Stomach (tissue), 9 donors: Measurements from ENCODE around the gene NFRKB. TPM values are rescaled to one million over a fixed set of nuclear protein-coding genes. Genes with fewer than 3 reads are reported as not detected.

ENCODE experiments used
- DNase-seq, 2 donors: peaks; one replicate each; pipeline versions ENCODE4 v3.0.0 to v3.0.0-alpha.2; 2013 to 2019
- H3K27ac ChIP-seq, 5 donors: fragments of 200-600 bp in 4 of 5; sonication (generic) in 4 of 5; one replicate each; pipeline ENCODE4 v1.5.1; 2013 to 2019; ENCODE audit warnings: mild to moderate bottlenecking in 1 of 5, moderate library complexity in 1 of 5
- H3K27me3 ChIP-seq, 3 donors: fragments of 200-600 bp; sonication (generic); one replicate each; pipeline ENCODE4 v1.5.1; 2017 to 2019; ENCODE audit warnings: mixed run types in 1 of 3
- H3K36me3 ChIP-seq, 4 donors: fragments of 200-600 bp; sonication (generic); 1 replicate in 3 of 4; 2 replicates in 1 of 4; pipeline ENCODE4 v1.5.1; 2016 to 2019
- H3K4me1 ChIP-seq, 4 donors: fragments of 200-600 bp; sonication (generic); one replicate each; pipeline ENCODE4 v1.5.1; 2016 to 2019
- H3K4me3 ChIP-seq, 4 donors: fragments of 200-600 bp; sonication (generic) in 3 of 4; one replicate each; pipeline ENCODE4 v1.5.1; 2016 to 2019; ENCODE audit warnings: mild to moderate bottlenecking in 1 of 4
- H3K9me3 ChIP-seq, 4 donors: fragments of 200-600 bp; sonication (generic); one replicate each; pipeline ENCODE4 v1.5.1; 2016 to 2019
- EP300 ChIP-seq: sonication (generic); formaldehyde crosslinking; IDR thresholded peaks from one replicate; pipeline ENCODE4 v1.6.1; 2017; ENCODE audit warnings: antibody characterized with exemption
- POLR2A ChIP-seq, 4 donors: fragments of 450-650 bp; IDR thresholded peaks; one replicate each; pipeline ENCODE4 v1.6.1; 2016; ENCODE audit warnings: antibody characterized with exemption in 4 of 4, control low read depth in 2 of 4, mild to moderate bottlenecking in 1 of 4, moderate library complexity in 1 of 4
- POLR2AphosphoS5 ChIP-seq, 3 donors: sonication (generic); formaldehyde crosslinking; IDR thresholded peaks; one replicate each; pipeline ENCODE4 v1.6.1; 2016; ENCODE audit warnings: antibody characterized with exemption in 3 of 3
- whole genome bisulfite sequencing, 5 donors: extraction: QIAGEN DNeasy Blood & Tissue Kit in 3 of 5; methylation state at CpG; one replicate each; pipeline versions ENCODE4 v1.1.5 to v1.1.7; 2013 to 2018; 5-methylcytosine and 5-hydroxymethylcytosine counted together
- intact Hi-C: fragments of 100-400 bp; cut with DNase I; formaldehyde crosslinking; loops from one replicate; pipeline ENCODE4 v1.15.1; 2023; ENCODE audit warnings: low total_unique reads
- polyA plus RNA-seq, 3 donors: library from polyadenylated mRNA; stranded (reverse); fragments of 200-250 nt; gene quantifications; one replicate each; pipeline ENCODE4 v1.2.3, GENCODE V29; 2013
- total RNA-seq, 5 donors: library from RNA; depleted of rRNA; stranded (reverse); fragments of >200 nt; gene quantifications; one replicate each; pipeline versions ENCODE4 v1.1.0 to v1.2.3, GENCODE V29; 2014 to 2016
- TF ChIP-seq, protein P1 (sequence below), 7 experiments: fragments of 450-650 bp in 4 of 7; fragments of 200-600 bp in 3 of 7; sonication (generic) in 3 of 7; IDR thresholded peaks; one replicate each; pipeline ENCODE4 v1.5.1; 2016 to 2019; ENCODE audit warnings: antibody characterized with exemption in 7 of 7, control low read depth in 2 of 7, mild to moderate bottlenecking in 1 of 7
- donor health status: healthy with polysubstance abuse.
- donor health status: Bipolar disorder and iron deficiency.
- donor health status: healthy.

The NFRKB gene
- total and polyA plus RNA-seq, 8 donors = 4.4 to 127 (median 14.5) TPM

DNA sequence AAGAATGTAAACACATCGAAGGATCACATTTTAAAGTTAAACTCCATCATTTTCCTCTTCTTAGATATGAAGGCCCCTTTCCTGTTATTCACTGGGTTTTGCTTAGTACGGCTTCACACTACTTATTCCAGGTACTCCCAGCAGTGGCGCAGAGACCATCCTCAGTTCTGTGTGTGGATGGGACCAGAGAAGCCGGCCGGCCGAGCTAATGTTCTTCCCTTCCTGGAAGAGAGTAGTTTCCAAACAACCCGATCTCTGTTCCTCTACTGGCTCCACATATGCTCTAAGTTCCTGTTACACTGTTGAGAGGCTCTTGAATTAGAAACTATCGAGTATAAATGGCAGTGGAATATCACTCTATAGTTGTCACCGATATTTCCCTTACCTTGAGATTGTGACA lies 684 bp upstream of the NFRKB start:
- peak in 1 of 2 donors; percentile 12 for DNase-seq
- peak overlapping the region; percentile 91 to 100 (median 98) for H3K4me3 ChIP-seq
- intact Hi-C loops = no loop called here
- peaks cover 3 to 34% (median 27%) of the 10 kb centered on the region in 4 donors for H3K36me3 ChIP-seq
- no peaks in the 10 kb centered on the region for H3K9me3 ChIP-seq
- H3K27ac ChIP-seq = peak overlapping the region in 4 of 5 donors; percentile 80 to 91 (median 86)
- TF ChIP-seq POLR2AphosphoS5 (IDR thresholded peaks at IDR 0.05) (no peak), EP300 (no peak), POLR2A (IDR thresholded peaks at IDR 0.05) (no peak)
- TF ChIP-seq, protein P1, sequence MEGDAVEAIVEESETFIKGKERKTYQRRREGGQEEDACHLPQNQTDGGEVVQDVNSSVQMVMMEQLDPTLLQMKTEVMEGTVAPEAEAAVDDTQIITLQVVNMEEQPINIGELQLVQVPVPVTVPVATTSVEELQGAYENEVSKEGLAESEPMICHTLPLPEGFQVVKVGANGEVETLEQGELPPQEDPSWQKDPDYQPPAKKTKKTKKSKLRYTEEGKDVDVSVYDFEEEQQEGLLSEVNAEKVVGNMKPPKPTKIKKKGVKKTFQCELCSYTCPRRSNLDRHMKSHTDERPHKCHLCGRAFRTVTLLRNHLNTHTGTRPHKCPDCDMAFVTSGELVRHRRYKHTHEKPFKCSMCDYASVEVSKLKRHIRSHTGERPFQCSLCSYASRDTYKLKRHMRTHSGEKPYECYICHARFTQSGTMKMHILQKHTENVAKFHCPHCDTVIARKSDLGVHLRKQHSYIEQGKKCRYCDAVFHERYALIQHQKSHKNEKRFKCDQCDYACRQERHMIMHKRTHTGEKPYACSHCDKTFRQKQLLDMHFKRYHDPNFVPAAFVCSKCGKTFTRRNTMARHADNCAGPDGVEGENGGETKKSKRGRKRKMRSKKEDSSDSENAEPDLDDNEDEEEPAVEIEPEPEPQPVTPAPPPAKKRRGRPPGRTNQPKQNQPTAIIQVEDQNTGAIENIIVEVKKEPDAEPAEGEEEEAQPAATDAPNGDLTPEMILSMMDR (IDR thresholded peaks at IDR 0.05) = no peak
- no peaks in the 10 kb centered on the region for H3K27me3 ChIP-seq
- WGBS, 5 donors = 49 to 61% (median 58%) methylated on average over 9 of the region's 9 CpGs
- peaks cover 12 to 24% (median 18%) of the 10 kb centered on the region in 4 donors for H3K4me1 ChIP-seq

DNA sequence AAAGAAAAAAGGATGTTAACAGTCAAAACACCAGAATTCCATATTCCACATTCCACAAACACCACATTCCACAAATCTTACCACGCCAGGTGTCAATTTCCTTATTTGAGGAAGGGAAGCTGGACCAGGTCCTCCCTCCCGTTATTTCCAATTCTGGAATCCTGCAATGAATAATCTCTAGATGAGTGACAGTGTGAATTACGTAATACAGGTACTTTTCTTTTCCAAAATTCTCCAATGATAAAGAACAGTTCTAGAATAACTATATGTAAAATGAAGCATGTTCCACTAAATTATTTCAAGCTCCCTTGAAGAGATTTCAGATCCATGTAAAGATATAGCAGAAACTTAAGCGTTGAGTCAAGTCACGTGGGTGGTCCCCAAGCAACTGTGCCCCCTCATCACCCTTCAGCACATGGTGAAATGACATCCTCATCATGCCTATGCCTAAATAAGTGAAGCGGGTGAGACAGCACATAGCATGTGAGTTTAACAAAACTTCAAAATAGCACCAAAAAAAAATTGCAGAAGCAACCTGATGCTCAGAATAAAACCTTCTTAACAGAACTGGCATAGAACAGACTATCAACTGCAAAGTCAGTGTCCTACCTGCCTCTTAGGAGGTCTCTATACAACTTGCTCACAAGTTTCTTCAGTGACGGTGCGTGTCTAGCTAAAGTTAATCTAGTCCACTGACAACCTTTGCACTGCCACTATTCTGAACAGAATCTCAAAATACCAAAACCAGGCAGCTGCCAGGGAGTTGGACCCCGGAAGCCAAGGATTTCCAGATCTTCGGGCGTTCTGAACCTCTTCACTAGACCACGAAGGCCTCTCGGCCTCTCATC lies 876 bp downstream of the NFRKB start:
- Histone ChIP-seq H3K4me3 (peak overlapping the region; percentile 91 to 100 (median 98)), H3K4me1 (peaks cover 12 to 24% (median 18%) of the 10 kb centered on the region in 4 donors), H3K36me3 (peaks cover 3 to 43% (median 38%) of the 10 kb centered on the region in 4 donors), H3K9me3 (no peaks in the 10 kb centered on the region), H3K27ac (peak overlapping the region; percentile 80 to 91 (median 87)), H3K27me3 (no peaks in the 10 kb centered on the region)
- 14 to 23% (median 19%) methylated on average over 13 of the region's 13 CpGs for WGBS, 5 donors
- DNase-seq = no peak
- intact Hi-C loops = no loop called here
- TF ChIP-seq POLR2AphosphoS5 (IDR thresholded peaks at IDR 0.05) (no peak), EP300 (no peak), POLR2A (IDR thresholded peaks at IDR 0.05) (no peak)
- TF ChIP-seq, protein P1 (IDR thresholded peaks at IDR 0.05) = no peak

DNA sequence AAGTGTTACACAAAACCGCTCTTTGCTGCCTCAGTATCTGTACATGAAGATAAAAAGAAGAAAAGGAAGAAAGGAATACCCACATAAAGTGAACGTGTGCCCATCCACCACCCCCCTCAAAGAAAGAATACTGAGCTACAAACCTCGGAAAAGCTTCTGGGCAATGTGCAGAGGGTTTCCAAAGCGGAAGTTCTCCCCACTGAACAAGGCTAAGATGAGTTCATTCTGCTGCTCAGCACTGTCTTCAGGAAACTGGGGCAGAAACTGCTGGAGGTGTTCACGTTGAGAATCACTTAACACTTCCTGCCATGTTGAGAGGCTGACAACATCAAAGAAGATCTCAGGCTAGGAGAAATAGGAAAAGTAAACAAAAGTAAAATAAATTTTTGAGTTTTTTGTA lies 6.9 kb downstream of the NFRKB start:
- TF ChIP-seq EP300 = no peak
- TF ChIP-seq, protein P1 (IDR thresholded peaks at IDR 0.05) = no peak
- no peak for TF ChIP-seq POLR2A (IDR thresholded peaks at IDR 0.05)
- no peak for TF ChIP-seq POLR2AphosphoS5 (IDR thresholded peaks at IDR 0.05)
- H3K4me3 ChIP-seq = no peak overlapping the region
- peaks cover 51 to 96% (median 95%) of the 10 kb centered on the region in 4 donors for H3K36me3 ChIP-seq
- 77 to 85% (median 82%) methylated on average over 5 of the region's 5 CpGs for WGBS, 5 donors
- no peaks in the 10 kb centered on the region for H3K27me3 ChIP-seq
- peaks cover 0 to 2% (median 0%) of the 10 kb centered on the region in 4 donors for H3K4me1 ChIP-seq
- peak in 1 of 2 donors; percentile 30 for DNase-seq
- intact Hi-C loops = no loop called here
- H3K27ac ChIP-seq = no peak overlapping the region
- no peaks in the 10 kb centered on the region for H3K9me3 ChIP-seq

DNA sequence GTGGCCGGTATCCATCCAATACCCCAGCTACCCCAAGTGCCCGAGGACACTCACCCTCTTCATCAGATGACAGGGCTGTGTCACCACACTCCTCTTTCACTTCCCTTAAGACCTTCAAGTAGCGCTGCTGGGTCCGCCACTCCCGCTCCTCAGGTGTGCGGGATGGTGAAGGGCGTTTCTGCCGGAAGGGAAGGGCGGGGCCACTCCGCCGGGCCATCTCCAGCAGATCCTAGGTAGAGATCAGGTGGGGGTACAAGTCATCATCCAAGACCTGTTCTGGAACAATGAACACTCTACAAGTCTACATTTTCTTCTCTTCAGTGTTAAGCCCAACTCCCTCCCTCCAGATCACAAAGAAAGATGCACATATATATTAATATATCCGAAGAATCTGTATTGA lies 10.0 kb downstream of the NFRKB start:
- Histone ChIP-seq H3K27me3 (no peaks in the 10 kb centered on the region), H3K36me3 (peaks cover 72 to 100% (median 100%) of the 10 kb centered on the region in 4 donors), H3K27ac (no peak overlapping the region), H3K4me3 (no peak overlapping the region), H3K9me3 (no peaks in the 10 kb centered on the region), H3K4me1 (no peaks in the 10 kb centered on the region)
- TF ChIP-seq EP300 (no peak), POLR2AphosphoS5 (IDR thresholded peaks at IDR 0.05) (no peak), POLR2A (IDR thresholded peaks at IDR 0.05) (no peak)
- TF ChIP-seq, protein P1 (IDR thresholded peaks at IDR 0.05) = no peak
- WGBS, 5 donors = 96 to 97% (median 97%) methylated on average over 12 of the region's 12 CpGs
- no peak for DNase-seq
- intact Hi-C loops = no loop called here
